BJ (cell line): ENCODE results near the gene CAMKV. TPM values are rescaled to one million over a fixed set of nuclear protein-coding genes. Genes with fewer than 3 reads are reported as not detected.

ENCODE experiments used
- CTCF ChIA-PET: fragments of 350-600 bp; formaldehyde crosslinking; extraction: SDS; loops from one replicate; lab custom pipeline; 2021; ENCODE audit warnings: antibody characterized with exemption, inconsistent platforms; lab: Yijun Ruan, JAX
- POLR2A ChIA-PET: fragments of 300-600 bp; sonication (Branson Sonifier 250); formaldehyde crosslinking; extraction: SDS; loops from one replicate; lab custom pipeline; 2021; ENCODE audit warnings: antibody characterized with exemption; lab: Charles Lee
- DNase-seq: peaks from one replicate; pipeline ENCODE4 v3.0.0-alpha.2; 2011; ENCODE audit warnings: low read depth
- H3K27me3 ChIP-seq: 2 replicates; pipeline ENCODE4 v1.6.0; 2011; ENCODE audit warnings: low read length; ENCODE audit not compliant: control insufficient read depth, insufficient read depth
- H3K36me3 ChIP-seq: 2 replicates; pipeline ENCODE4 v1.5.1; 2011; ENCODE audit warnings: low read length; ENCODE audit not compliant: control insufficient read depth, insufficient read depth
- H3K4me3 ChIP-seq: 2 replicates; pipeline ENCODE4 v1.5.1; 2011; ENCODE audit warnings: low read depth, mild to moderate bottlenecking, control low read depth, low read length
- CTCF ChIP-seq: IDR thresholded peaks from 2 replicates; pipeline ENCODE4 v1.5.1; 2011; ENCODE audit warnings: low read depth, mild to moderate bottlenecking, control low read depth, inconsistent platforms, low read length, moderate library complexity; ENCODE audit not compliant: insufficient read depth
- polyA plus RNA-seq: library from polyadenylated mRNA; depleted of rRNA; stranded (reverse); fragments of >200 nt; gene quantifications from 2 replicates; pipeline ENCODE4 v1.2.3, GENCODE V29; 2011; rRNA removed
- small RNA-seq: library from RNA; depleted of rRNA; stranded (forward); fragments of <200 nt; gene quantifications from one replicate; pipeline ENCODE3, GENCODE V24; 2012; ENCODE audit warnings: low replicate concordance, low read depth; ENCODE audit not compliant: insufficient read length

Gene CAMKV
- polyA plus RNA-seq, 1 experiment = not detected

- Histone ChIP-seq H3K4me3 (peak within 1 kb of the TSS; percentile 49), H3K27me3 (no peaks in the 10 kb centered on the region), H3K36me3 (peaks cover 9% of the 10 kb centered on the region)
- ChIA-PET CTCF (interaction anchor here (0.8 to 3.5 kb wide), 4 partner anchors 9 to 142 kb away, joined by 3 to 22 read pairs (median 10); partner anchors contain the start of gene INKA1), POLR2A (no interaction called here)
- TF ChIP-seq CTCF = no peak
- no peak for DNase-seq
Observed at GRCh38 chr3:49813497-49814174, 56.1 kb downstream of the CAMKV start, which contains the start of gene UBA7. Gene UBA7 (minus strand): TSS chr3:49813953. CDS start chr3:49813787, 166 bp downstream.

- H3K36me3 ChIP-seq = peaks cover 9% of the 10 kb centered on the region
- CTCF ChIA-PET = interaction anchor here (0.8 to 3.5 kb wide), 4 partner anchors 8 to 141 kb away, joined by 3 to 22 read pairs (median 10); partner anchors contain the start of gene INKA1
- peak overlapping the region; percentile 49 for H3K4me3 ChIP-seq
- no peak for TF ChIP-seq CTCF
- H3K27me3 ChIP-seq = no peaks in the 10 kb centered on the region
- DNase-seq = no peak
- POLR2A ChIA-PET = no interaction called here
Observed at GRCh38 chr3:49812916-49813496, 56.7 kb downstream of the CAMKV start.

Small RNAs within 50 kb of the gene (small RNA-seq; reads per million reads assigned to genes)
- gene RN7SL217P = not detected

Other genes with a start within 250 kb of the CAMKV start
- gene APEH, start 195.6 kb downstream of the CAMKV start, polyA plus RNA-seq = 105 and 165 TPM in 2 replicates
- gene MST1, start 180.4 kb downstream of the CAMKV start, polyA plus RNA-seq = 5.5 and 10.7 TPM in 2 replicates
- gene RNF123, start 180.3 kb downstream of the CAMKV start, polyA plus RNA-seq = 28.8 and 61.2 TPM in 2 replicates
- gene AMIGO3, start 150.2 kb downstream of the CAMKV start, polyA plus RNA-seq = not detected in 2 replicates
- 19.0 and 30.0 TPM in 2 replicates for gene GMPPB, start 146.0 kb downstream of the CAMKV start, polyA plus RNA-seq
- gene IP6K1, start 83.4 kb downstream of the CAMKV start, polyA plus RNA-seq = 35.8 and 54.4 TPM in 2 replicates
- not detected in 2 replicates for gene CDHR4, start 70.0 kb downstream of the CAMKV start, polyA plus RNA-seq
- 3.1 and 4.4 TPM in 2 replicates for gene INKA1, start 66.6 kb downstream of the CAMKV start, polyA plus RNA-seq
- 32.9 and 62.5 TPM in 2 replicates for gene UBA7, start 56.0 kb downstream of the CAMKV start, polyA plus RNA-seq
- 4.9 and 5.8 TPM in 2 replicates for gene TRAIP, start 13.3 kb downstream of the CAMKV start, polyA plus RNA-seq
- 0.17 and 0.64 TPM in 2 replicates for gene MST1R, start 34.0 kb upstream of the CAMKV start, polyA plus RNA-seq
- gene MON1A, start 59.9 kb upstream of the CAMKV start, polyA plus RNA-seq = 9.5 and 14.1 TPM in 2 replicates
- 33.4 and 46.6 TPM in 2 replicates for gene RBM6, start 70.2 kb upstream of the CAMKV start, polyA plus RNA-seq
- gene RBM5, start 219.0 kb upstream of the CAMKV start, polyA plus RNA-seq = 171 and 205 TPM in 2 replicates